ENCODE measurements around the gene ARHGEF17.

The ARHGEF17 gene

DNA sequence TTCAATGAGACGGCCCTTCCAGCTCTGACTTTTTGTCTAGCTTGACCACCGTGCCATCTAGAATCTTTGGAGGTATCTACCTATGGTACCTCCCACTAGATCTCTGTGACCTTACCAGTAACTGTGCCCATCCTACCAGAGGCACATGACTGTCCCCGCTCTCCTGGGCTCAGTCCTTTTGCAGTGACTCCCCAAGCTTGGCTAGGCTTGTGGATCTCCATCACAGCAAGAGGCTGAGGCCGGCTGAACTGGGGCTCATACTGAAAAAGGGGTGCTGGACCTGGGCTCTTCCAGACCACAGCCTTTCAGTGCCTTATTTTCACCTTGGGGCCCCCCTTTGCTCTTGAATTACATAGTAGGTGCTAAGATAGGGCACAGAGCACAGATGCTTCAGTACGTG lies 95.5 kb downstream of the ARHGEF17 start:
- no peak for DNase-seq (ENCODE audit: low read depth in 3 of 3, low spot score in 1 of 3)

DNA sequence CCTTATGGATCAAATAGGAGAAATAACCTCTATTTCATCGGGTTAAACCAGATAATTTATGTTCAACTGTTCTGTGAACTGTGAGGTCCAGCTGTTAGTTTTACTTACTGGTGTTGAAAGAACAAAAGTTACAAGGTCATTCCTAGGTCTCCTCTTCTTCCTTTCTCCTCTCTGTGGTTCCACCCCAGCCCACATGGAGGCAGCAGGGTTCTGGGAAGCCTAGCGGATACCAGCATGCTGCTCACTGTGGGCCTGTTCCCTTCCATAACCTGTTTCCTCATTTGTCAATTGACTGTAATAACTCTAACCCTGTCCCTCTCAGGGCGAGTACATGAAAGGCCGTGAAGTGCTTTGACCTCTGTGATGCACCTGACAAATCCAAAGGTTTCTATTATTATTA lies 96.0 kb downstream of the ARHGEF17 start:
- DNase-seq (ENCODE audit: low read depth in 3 of 3, low spot score in 1 of 3) = no peak

DNA sequence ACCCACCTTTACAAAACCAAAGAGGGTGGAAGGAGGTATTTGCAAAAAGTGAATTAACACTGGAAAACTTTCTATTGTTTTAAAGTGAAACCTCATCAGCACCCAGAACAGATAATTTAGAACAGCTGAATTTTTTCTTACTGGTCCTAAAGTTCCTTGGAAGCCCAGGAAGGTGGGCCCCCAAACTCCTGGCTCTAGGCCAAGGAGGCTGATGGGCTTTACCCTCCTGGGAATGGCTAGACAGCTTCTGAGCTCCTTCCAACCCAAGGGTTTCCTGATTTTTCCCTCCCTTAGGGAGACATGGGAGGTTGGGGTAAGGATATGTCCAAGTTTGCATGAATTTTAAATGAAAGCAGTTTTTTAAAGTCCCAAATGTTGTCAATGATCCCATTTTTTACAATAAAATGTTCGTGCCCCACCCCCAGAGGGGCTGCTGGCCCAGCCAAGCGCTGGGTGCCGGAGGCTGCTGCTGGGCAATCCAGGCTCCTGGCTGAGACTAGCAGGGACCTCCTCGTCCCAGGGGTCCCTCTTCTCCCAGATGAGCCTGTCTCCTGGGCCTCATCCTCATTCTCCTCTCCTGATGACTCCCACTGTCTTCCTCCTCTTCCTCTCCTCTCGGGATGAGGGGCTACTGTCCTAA lies 96.5 kb downstream of the ARHGEF17 start:
- no peak for DNase-seq (ENCODE audit: low read depth in 3 of 3, low spot score in 1 of 3)

DNA sequence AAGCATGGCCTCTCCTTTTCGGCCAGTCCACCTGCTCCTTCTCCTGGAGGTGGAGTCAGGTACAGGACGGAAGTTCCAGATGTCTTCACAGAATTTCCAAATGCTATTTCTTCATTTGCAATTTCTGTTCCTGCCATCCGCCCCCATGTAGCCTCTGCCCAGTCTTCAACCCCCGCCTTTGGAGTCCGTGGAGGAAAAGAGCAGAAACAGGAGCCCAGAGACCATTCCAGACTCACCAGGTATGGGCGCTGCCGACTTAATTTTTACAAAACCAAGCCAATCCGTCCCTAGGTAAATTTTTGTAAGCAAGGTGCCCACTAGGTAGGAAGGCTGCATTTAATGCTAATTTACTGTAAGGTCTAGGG lies 97.1 kb downstream of the ARHGEF17 start:
- no peak for DNase-seq (ENCODE audit: low read depth in 3 of 3, low spot score in 1 of 3)

DNA sequence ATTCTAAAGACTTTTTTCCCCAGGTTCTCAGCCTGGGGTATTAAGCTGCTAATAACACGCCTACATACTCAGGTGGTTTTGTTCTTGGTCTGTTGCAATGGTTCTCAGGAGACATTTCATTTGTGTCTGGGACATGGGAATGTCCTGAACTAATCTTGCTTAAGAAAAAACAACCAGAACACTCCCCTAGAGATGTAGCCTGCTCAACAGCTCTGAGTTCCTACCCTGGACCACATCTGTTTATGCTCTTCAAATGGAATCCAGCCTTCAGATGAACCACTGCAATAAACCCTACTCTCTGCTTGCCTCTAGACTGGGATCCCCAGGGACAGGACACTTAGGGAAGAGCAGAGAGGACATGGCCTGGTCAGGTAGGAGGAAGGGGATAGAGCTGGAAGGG lies 98.1 kb downstream of the ARHGEF17 start:
- DNase-seq (ENCODE audit: low read depth in 3 of 3, low spot score in 1 of 3) = no peak

DNA sequence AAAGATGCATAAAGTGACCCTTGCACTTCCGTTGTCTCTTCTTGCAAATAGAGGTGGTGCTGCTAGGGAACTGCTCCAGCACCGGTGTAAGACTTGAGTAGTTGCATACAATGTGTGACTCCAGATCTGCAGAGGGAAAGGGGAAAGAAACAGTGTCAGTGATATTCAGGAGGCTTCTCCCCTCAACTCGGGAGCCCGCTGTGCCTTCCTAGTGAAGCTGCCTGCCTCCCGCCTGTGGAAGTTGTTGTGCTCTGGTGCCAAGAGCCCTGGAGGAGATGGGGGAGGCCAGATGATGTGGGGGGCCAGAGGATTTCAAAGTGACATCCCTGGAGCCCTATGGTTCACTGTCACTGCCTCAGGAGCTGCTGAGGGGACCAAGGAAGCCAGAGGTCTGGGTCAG lies 98.5 kb downstream of the ARHGEF17 start:
- DNase-seq (ENCODE audit: low read depth in 3 of 3, low spot score in 1 of 3) = no peak

DNA sequence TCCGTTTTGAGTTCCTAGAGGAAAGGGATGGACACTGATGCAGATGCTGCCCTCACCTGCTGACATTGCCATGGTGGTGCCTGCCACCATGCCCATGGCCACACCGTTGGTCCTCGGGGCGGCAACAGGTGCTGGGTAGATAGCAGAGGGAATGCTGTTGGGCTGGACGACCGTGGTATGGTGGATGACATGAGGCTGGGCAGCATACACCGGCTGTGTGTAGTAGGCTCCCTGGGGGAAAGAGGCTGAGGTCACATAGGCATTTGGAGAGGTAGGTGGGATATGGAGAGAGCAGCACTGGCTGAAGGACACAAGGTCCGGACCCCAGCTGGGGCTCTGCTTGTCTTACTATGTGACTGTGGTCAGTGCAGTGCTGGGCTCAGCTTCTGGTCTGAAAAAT lies 101.4 kb downstream of the ARHGEF17 start:
- no peak for DNase-seq (ENCODE audit: low read depth in 3 of 3, low spot score in 1 of 3)

DNA sequence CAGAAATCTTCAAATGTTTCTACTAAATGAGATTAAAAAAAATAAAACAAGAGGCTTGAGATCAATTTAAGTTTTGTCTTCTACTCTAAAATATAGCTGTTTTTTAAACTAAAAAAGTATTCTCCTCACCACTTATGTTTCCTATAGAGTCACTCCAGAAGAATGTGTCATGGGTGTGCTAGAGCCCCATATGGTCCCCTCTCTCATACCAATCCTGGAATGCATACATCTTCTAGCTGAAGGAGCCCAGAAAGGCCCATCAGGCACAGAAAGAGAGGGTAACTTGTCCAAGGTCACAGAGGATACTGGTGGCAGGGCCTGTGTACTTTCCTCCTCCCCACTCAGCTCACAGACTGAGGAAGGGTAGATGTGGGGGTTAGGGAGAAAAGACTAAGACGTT lies 102.6 kb downstream of the ARHGEF17 start:
- no peak for DNase-seq (ENCODE audit: low read depth in 3 of 3, low spot score in 1 of 3)

DNA sequence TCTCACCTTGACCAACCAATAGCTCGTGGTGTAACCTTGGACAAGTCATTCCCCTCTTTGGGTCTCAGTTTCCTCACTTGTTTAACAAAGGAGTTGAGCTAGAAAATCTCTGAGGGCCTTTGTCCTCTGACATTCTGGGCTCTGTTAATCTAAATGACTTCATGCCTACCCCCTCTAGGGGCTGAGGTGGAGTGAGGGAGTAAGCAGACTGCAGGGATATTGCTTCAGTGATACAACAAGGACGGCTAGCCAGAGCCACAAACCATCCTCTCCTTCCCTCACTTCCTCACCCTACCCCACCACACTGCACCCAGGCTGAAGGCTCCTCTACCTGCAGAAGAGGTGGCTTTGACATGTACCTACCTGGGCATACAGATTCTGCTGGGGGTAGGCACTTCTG lies 103.0 kb downstream of the ARHGEF17 start:
- no peak for DNase-seq (ENCODE audit: low read depth in 3 of 3, low spot score in 1 of 3)

DNA sequence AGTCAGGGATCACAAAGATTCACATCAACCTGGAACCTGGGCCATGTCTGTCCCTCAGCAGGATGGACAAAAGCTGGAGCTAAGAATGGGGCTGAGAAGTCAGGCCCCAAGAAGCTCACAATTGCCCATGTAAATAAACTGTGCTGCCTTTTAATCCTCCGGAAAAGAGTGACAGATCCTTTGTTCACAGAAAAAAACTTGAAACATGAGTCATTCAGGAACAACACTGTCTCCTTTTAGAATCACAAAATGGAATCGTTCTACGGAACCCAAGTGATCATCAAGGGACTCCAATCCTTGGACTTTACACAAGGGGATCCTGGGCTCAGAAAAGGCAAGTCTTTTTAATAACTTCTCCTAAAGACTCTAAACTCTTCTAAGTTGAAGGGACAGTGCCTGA lies 104.2 kb downstream of the ARHGEF17 start:
- DNase-seq (ENCODE audit: low read depth in 3 of 3, low spot score in 1 of 3) = no peak

DNA sequence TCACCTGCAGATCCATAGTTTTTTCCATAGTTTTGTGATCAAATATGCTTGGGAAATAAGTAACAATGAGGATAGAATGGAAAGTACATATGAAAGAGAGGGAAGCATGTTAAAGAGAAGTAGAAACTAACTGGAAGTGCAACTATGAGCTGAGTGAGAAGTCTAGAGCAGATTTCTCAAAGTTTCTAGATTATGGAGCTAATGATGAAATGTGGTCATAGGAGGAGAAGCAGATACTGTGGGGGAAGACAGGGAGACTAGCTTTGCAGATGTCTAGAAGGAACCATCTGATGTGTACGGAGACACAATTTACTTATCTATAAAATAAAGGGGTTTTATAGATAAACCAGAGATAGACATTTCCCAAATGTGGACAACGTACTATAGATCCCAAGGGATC lies 105.2 kb downstream of the ARHGEF17 start:
- DNase-seq (ENCODE audit: low read depth in 3 of 3, low spot score in 1 of 3) = no peak

DNA sequence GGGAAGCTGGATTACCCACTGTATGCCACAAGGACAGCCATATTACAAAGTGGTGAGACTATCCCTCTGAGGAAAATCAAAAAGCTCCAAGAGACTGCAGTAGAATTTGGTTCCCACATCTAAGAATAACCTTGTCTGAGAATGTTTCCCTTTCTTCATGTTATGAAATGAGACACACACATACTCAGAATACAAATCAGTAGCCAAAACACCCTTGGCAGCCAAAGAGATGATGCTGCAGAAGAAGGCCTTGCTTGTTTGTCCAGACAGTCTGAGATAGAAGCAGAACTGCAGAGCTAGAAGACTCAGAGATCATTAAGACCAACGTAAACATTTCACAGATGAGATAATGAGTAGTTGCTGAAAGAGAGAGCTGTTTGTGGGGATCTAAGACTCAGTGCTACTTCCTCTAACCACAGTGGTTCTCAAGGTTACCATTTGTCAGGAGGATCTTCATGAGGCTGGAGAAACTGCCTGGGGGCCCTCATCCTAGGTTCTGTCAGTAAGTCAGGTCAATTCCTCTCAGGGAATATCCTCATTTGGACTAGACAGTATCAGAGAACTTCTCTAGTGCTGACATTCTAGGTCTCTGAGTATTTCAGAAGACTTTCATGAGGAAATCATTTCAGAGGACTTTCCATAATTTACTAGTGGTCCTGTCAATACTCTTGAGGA lies 107.0 kb downstream of the ARHGEF17 start:
- no peak for DNase-seq (ENCODE audit: low read depth in 3 of 3, low spot score in 1 of 3)

DNA sequence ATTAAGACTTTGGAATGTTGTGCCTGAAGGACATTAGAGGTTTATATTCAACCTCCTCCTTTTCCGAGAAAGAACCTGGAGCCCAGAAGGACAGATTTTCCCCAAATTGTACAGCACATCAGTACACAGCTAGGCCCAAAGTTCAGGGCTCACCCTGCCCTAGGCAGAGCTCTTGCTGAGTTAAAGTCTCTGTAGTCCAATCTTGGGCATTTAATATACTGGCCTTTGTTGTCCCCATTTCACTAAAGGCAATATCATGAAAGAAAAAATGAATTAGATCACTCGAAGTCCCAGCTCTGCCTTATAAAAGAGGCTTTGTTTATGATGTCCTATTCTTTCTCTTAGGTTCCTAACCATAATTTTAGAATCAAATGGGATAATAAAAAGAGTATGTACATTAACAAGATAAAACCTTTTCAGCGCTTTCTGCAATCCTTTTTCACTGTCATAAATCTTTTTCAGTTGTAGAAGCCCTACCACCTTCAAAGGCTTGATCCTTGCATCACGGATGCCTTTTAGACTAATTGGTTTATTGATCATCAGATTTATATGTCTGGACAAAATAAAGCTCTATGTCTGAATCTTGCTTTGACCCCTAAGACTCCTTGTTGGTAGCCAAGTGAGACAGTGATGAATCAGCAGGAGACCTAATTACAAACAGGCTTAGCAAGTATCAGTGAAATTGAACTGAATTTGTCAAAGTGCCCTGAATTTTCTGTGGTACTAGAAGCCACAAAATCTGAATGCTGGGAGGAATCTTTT lies 108.0 kb downstream of the ARHGEF17 start:
- DNase-seq (ENCODE audit: low read depth in 3 of 3, low spot score in 1 of 3) = no peak

DNA sequence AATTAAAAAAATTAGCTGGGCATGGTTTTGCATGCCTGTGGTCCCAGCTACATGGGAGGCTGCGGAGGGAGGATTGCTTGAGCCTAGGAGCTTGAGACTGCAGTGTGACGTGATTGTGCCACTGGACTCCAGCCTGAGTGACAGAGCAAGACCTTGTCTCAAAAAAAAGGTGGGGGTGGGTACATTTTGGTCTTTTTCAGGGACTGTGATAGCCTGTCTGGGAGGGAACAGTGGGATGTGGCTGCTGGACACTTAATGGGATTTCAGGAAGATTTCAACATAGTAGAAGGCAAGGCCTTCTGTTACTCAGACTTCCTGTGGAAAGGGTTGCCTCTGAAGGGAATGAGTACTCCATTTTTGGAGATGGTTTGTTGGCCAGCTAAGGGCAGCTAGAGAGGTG lies 108.7 kb downstream of the ARHGEF17 start:
- DNase-seq (ENCODE audit: low read depth in 3 of 3, low spot score in 1 of 3) = no peak

All from stimulated activated CD4-positive, alpha-beta T cell treated with anti-CD3 and anti-CD28 coated beads, TNF-alpha, amount 100 ng/mL, for 1 hour (primary cell).